ENCODE data around the gene RTEL1. TPM values are rescaled to one million over a fixed set of nuclear protein-coding genes. Genes with fewer than 3 reads are reported as not detected.

Gene RTEL1
- total RNA-seq, 1 donor from 2014 or later = 20.1 TPM

- DNase-seq (ENCODE audit: extremely low read depth, low read depth, low spot score) = no peak
Measured at GRCh38 chr20:63737945-63738686, 80.0 kb downstream of the RTEL1 start.

GRCh38 chr20:63738687-63739129 lies 80.6 kb downstream of the RTEL1 start:
- DNase-seq (ENCODE audit: extremely low read depth, low read depth, low spot score) = no peak

GRCh38 chr20:63739130-63740069 lies 81.3 kb downstream of the RTEL1 start, which contains the start of gene SLC2A4RG:
Gene SLC2A4RG (plus strand): TSS chr20:63739776. CDS start chr20:63739913, 137 bp downstream.
- no peak for DNase-seq (ENCODE audit: extremely low read depth, low read depth, low spot score)

- no peak for DNase-seq (ENCODE audit: extremely low read depth, low read depth, low spot score)
Measured at GRCh38 chr20:63740070-63740626, 82.0 kb downstream of the RTEL1 start.

GRCh38 chr20:63740627-63741353 lies 82.7 kb downstream of the RTEL1 start:
- DNase-seq (ENCODE audit: extremely low read depth, low read depth, low spot score) = no peak

- no peak for DNase-seq (ENCODE audit: extremely low read depth, low read depth, low spot score)
Measured at GRCh38 chr20:63741354-63741675, 83.2 kb downstream of the RTEL1 start.

- DNase-seq (ENCODE audit: extremely low read depth, low read depth, low spot score) = no peak
Measured at GRCh38 chr20:63741676-63742380, 83.7 kb downstream of the RTEL1 start.

- no peak for DNase-seq (ENCODE audit: extremely low read depth, low read depth, low spot score)
Measured at GRCh38 chr20:63742381-63743024, 84.4 kb downstream of the RTEL1 start.

- DNase-seq (ENCODE audit: extremely low read depth, low read depth, low spot score) = no peak
Measured at GRCh38 chr20:63743210-63743970, 85.3 kb downstream of the RTEL1 start.

- no peak for DNase-seq (ENCODE audit: extremely low read depth, low read depth, low spot score)
Measured at GRCh38 chr20:63744158-63744557, 86.0 kb downstream of the RTEL1 start.

GRCh38 chr20:63744574-63745423 lies 86.7 kb downstream of the RTEL1 start:
- DNase-seq (ENCODE audit: extremely low read depth, low read depth, low spot score) = no peak

- DNase-seq (ENCODE audit: extremely low read depth, low read depth, low spot score) = no peak
Measured at GRCh38 chr20:63745424-63745805, 87.3 kb downstream of the RTEL1 start.

Other genes starting within 250 kb of the RTEL1 start
- gene KCNQ2, start 185.7 kb upstream of the RTEL1 start, total RNA-seq = not detected in 2 replicates
- 2.5 and 4.6 TPM in 2 replicates for gene EEF1A2, start 159.2 kb upstream of the RTEL1 start, total RNA-seq
- gene PPDPF, start 137.5 kb upstream of the RTEL1 start, total RNA-seq = 130 and 162 TPM in 2 replicates
- not detected in 2 replicates for gene PTK6, start 120.9 kb upstream of the RTEL1 start, total RNA-seq
- not detected in 2 replicates for gene SRMS, start 110.6 kb upstream of the RTEL1 start, total RNA-seq
- 0.44 and 0.99 TPM in 2 replicates for gene FNDC11, start 104.2 kb upstream of the RTEL1 start, total RNA-seq
- gene HELZ2, start 84.1 kb upstream of the RTEL1 start, total RNA-seq = 75.8 and 179 TPM in 2 replicates
- 8.5 and 12.0 TPM in 2 replicates for gene GMEB2, start 31.2 kb upstream of the RTEL1 start, total RNA-seq
- 7.9 and 17.5 TPM in 2 replicates for gene STMN3, start 4.9 kb upstream of the RTEL1 start, total RNA-seq
- 96.8 and 186 TPM in 2 replicates for gene TNFRSF6B, start 38.3 kb downstream of the RTEL1 start, total RNA-seq
- 41.8 and 55.7 TPM in 2 replicates for gene ARFRP1, start 49.7 kb downstream of the RTEL1 start, total RNA-seq
- 32.3 and 40.9 TPM in 2 replicates for gene ZGPAT, start 49.7 kb downstream of the RTEL1 start, total RNA-seq
- 10.8 and 13.7 TPM in 2 replicates for gene LIME1, start 78.4 kb downstream of the RTEL1 start, total RNA-seq
- 44.2 and 81.2 TPM in 2 replicates for gene SLC2A4RG, start 81.5 kb downstream of the RTEL1 start, total RNA-seq
- gene ZBTB46, start 173.0 kb downstream of the RTEL1 start, total RNA-seq = 6.7 and 11.7 TPM in 2 replicates
- gene ABHD16B, start 203.2 kb downstream of the RTEL1 start, total RNA-seq = not detected in 2 replicates
- gene TPD52L2, start 207.0 kb downstream of the RTEL1 start, total RNA-seq = 189 and 209 TPM in 2 replicates
- 78.2 and 79.4 TPM in 2 replicates for gene DNAJC5, start 236.8 kb downstream of the RTEL1 start, total RNA-seq